ENCODE data around the gene MT1B.
A peak's percentile ranks its signal among the peaks of the same experiment; 100 is the strongest.
"Not testable (repeated sequence)": the region's sequence is repeated elsewhere in the genome, so short reads cannot be mapped to it uniquely, and the experiment has no call there.

MT1B gene

DNA sequence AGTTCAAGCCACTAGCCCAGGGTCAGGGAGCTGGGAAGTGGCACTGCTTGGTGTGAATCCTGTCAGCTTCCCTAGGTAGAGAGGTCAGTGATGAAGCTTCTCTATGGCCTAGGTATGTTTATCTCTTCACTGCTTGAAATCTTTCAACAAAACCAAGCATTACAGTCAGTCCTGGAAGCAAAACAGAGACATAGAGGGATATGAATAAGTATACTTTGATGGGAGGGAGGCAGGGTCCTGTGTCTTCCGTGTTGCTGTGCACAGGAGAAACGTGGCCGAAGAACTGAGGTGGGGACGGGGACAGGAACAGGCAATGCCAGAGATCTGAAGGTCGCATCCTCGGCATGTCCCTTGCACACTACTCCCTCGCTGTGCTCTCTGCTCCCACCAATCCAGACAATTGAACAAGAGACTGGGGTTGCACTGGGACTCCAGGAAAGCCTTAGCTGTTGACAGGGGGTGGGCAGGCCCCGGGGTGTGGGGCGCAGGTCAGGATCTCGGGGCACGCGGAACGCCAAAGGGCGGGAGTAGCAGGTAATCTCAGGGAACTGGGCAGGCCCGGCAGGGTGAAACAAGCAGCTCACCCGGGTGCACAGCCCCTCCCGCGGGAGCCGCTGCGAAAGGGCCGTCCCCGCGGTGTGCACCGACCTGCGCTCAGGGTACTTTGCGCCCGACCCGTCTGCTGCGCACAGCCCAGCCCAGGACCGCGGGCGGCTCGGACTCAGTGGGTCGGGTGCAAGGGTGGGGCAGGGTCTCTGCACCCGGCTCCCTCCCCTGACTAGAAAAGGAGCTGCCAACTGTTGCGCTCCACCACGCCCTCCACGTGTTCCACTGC, 17.5 kb downstream of the MT1B start, which contains the start of gene MT1H:
Gene MT1H, plus strand, starts transcription at position 810 of the 835 bp plus-strand sequence. CDS start 71 bp downstream, outside the sequence.
- DNase-seq, result no peak

- no peak for DNase-seq
Measured at GRCh38 chr16:56669840-56670619, 18.3 kb downstream of the MT1B start.

- DNase-seq, result no peak
Measured at GRCh38 chr16:56670620-56670934, 18.9 kb downstream of the MT1B start.

- not testable (repeated sequence) for DNase-seq
Measured at GRCh38 chr16:56671691-56672090, 20.0 kb downstream of the MT1B start.

- not testable (repeated sequence) for DNase-seq
Measured at GRCh38 chr16:56672171-56672570, 20.5 kb downstream of the MT1B start.

DNA sequence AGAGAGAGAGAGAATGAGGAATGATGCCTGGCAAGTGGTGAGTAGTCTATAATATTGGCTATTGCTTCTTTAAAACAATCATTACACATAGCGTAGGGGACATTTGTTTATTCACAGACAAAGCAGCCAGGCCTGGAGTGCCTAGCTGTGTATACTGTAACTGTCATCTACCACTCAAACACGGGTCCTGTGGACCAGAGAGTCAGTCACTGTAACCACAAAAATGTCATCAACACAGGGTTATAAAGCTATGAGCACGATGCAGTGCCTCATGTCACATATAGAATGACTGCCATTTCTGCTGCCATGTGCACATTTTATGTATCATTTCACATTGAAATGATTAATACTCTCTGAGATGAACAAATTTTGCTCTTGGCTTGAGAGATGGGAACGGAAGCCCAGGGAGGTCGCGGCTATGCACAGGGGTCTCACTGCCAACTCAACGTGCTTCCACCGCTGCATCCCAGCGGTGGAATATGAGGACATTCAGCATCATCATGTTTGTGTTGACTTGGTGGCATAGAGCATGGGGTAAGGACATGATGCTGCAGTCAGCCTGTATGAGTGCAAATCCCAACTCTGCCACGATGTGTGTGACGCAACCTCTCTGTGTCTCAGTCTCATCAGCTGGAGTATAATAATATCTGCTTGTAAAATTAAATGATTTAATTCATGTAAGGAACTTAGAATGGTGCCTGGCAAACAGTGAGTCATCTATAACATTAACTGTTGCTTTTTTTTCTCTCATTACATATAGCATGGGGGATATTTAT, 21.3 kb downstream of the MT1B start:
- no peak for DNase-seq

- DNase-seq, result no peak
Measured at GRCh38 chr16:56673921-56674320, 22.2 kb downstream of the MT1B start.

DNA sequence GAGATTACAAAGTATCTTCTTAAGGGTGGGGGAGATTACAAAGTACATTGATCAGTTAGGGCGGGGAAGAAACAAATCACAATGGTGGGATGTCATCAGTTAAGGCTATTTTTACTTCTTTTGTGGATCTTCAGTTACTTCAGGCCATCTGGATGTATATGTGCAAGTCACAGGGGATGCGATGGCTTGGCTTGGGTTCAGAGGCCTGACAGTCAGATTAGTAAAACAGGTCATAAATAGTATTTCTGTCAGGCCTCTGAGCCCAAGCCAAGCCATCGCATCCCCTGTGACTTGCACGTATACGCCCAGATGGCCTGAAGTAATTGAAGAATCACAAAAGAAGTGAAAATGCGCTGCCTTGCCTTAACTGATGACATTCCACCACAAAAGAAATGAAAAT, 22.9 kb downstream of the MT1B start:
- not testable (repeated sequence) for DNase-seq

DNA sequence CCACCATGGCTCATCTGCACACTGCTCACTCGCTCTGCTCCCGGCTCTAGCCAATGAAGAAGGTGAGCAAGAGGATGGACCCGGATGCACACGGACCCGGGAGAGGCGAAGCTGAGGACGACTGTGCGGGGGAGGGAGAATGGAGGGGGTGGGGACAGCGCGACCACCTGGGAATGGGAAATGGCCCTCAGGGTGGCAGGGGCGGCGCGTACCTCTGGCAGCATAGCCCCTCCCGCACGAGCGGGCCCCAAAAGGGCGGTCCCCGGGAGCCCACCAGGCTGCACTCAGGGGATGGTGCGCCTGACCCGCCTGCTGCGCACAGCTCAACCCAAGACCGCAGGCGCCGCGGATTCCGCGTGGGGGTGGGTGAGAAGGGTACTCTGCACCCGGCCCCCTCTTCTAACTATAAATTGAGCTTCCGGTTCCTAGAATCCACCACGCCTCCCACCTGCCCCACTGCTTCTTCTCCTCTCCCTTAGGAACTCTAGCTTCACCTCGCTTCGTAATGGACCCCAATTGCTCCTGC, 24.1 kb downstream of the MT1B start:
- DNase-seq, result no peak

DNA sequence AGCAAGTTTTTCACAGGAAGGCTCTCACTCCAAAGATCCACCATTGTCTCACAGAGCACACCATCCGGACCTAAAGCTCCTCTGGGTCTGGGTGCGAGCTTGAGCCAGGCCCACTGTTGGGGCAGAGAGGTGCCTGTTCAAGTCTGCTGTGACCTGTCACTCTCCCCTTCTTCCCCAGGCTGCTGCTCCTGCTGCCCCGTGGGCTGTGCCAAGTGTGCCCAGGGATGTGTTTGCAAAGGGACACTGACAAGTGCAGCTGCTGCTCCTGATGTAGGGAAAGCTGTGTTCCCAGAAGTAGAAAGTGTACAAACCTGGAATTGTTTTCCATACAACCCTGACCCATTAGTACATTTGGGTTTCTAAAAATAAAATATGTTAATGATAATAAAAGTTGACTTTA, 25.8 kb downstream of the MT1B start:
- DNase-seq, result no peak

- DNase-seq, result no peak
Measured at GRCh38 chr16:56679078-56679730, 27.5 kb downstream of the MT1B start.

DNA sequence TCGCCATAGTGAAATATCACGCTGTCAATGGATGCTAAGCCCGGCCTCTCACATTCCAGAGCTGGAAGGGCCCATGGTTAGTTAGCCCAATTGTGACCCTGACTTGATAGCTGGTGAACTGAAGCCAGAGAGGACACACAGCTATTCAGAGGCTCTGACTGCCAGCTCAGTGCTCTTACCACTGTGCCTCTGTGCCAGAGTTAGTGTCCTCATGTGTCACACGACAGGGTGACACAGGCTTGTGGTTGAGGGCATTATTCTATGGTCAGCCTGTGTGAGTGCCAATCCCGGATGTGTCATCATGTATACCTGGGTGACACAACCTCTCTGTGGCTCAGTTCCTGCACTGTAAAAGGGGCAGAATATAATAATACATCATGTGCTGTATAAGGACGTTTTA, 28.1 kb downstream of the MT1B start:
- DNase-seq, result no peak

DNA sequence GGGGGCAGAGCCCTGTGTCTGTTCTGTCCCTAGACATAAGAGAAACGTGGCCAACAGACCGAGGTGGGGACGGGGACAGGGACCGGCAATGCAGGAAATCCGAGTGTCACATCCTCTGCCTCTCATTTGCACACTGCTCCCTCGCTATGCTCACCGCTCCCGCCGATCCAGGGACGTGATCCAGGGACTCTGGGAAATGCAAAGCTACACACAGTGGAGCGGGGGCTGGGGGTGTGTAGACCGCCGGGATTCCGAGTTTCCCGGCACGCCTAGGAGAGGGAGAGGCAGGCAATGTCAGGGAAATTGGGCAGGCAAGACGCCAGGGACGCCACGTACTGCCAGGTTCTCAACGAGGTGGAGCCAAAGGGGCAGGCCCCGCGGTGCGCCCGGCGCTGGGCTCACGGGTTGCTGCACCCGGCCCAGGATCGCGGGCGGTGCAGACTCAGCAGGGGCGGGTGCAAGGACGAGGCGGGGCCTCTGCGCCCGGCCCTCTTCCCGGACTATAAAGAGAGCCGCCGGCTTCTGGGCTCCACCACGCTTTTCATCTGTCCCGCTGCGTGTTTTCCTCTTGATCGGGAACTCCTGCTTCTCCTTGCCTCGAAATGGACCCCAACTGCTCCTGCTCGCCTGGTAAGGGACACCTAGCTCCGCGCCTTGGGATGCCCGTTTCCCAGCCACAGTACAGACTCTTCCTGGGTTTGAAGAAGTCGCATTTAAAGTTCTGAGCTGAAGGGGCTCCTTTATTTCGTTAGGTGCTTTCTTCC, 30.4 kb downstream of the MT1B start, which contains the start of gene MT1X:
Gene MT1X, plus strand, starts transcription at position 532 of the 764 bp plus-strand sequence. Its CDS starts 71 bp downstream, at position 603.
- peak; percentile 73 for DNase-seq

GRCh38 chr16:56682703-56683397, 31.2 kb downstream of the MT1B start:
- no peak for DNase-seq

DNA sequence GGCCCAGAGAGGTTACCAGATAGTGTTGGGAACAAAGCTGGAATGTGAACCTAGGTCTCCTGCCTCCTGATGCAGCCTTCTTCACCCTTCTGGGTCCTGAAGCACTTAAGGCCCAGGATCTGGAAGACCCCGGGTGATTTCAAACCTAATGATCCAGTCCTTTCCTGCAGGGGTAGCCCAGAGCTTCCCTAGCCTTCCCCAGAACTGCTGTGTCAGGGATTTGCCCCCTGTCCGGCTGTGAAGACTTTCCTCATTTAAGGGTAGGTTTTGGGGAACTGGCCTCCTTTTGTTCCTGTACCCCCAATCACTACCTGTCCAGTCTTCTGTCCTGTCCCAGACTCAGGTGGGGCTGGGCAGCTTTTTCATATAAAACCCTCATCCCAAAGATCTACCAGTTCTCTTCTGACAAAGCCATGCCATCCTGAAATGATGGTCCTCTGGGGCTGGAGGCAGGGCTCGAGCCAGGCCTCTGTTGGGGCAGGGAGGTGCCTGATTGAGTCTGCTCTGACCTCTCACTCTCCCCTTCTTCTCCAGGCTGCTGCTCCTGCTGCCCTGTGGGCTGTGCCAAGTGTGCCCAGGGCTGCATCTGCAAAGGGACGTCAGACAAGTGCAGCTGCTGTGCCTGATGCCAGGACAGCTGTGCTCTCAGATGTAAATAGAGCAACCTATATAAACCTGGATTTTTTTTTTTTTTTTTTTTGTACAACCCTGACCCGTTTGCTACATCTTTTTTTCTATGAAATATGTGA, 31.9 kb downstream of the MT1B start:
- no peak for DNase-seq

DNA sequence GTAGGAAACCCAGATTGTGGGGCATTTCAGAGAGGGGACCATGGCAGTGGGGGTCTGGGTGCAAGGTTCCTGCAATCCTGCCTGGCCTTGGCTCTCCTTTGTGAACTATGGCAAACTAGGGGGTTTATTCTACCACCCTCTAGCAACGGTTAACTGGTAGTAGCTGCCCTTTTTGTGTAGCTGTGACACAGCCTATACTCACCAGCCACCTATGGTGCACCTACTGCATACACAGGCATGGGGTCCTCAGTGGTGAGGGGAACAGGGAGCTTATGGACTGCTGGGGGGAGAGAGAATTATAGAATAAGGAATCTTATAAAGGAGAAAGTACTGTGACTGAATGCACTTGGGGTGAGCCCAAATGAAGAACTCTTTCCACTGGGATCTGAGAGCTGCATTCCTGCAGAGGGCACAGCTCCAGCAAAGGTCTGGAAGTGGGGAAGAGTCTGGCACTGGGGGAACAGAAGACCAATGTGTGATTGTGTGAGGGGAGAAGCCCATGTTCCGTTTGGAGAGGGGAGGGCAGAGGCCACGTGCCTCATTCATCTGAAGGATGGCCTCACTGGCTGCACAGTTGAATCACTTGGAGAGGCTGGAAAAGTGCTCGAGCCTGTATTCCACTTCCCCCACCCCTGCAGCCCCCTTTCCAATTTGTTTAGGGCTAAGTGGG, 32.7 kb downstream of the MT1B start:
- no peak for DNase-seq

DNA sequence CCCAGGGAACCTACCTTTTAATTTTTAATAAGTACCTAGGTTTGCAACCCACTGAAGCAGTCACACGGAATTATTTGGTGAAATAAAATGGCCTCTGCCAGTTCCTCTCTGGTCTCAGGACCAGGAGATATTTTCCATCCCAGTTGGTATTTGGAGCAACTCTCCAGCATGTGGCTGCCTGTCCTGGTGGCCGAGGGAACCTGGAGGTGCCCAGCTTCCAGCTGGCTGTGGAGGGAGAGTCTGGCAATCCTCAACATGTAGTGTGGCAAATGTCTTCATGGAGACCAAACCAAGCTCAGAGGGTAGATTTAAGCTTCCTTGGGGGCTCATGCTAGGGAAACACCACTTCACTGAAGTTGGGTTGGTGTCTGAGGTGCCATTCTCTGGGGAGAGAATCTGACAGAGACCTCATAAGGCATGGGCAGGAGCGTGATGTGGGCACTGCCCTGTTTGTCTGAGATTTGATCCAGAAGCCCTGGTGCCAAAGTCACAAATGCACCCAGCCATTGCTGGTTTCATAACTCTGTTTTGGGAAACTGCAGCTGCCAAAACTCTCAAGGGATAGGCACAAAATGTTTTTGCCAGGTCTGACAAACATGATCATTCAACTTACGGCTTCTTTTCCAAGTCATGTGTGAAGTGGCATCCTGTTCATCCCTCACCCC, 33.4 kb downstream of the MT1B start:
- no peak for DNase-seq

GRCh38 chr16:56686758-56687157, 35.1 kb downstream of the MT1B start:
- no peak for DNase-seq

- no peak for DNase-seq
Measured at GRCh38 chr16:56688762-56689161, 37.1 kb downstream of the MT1B start.
